Measurements from ENCODE around the gene DCLK2. TPM values are rescaled to one million over a fixed set of nuclear protein-coding genes. Genes with fewer than 3 reads are reported as not detected.

Gene DCLK2
- total RNA-seq, 1 donor, result 13.0 TPM

- TF ChIP-seq, protein P1, sequence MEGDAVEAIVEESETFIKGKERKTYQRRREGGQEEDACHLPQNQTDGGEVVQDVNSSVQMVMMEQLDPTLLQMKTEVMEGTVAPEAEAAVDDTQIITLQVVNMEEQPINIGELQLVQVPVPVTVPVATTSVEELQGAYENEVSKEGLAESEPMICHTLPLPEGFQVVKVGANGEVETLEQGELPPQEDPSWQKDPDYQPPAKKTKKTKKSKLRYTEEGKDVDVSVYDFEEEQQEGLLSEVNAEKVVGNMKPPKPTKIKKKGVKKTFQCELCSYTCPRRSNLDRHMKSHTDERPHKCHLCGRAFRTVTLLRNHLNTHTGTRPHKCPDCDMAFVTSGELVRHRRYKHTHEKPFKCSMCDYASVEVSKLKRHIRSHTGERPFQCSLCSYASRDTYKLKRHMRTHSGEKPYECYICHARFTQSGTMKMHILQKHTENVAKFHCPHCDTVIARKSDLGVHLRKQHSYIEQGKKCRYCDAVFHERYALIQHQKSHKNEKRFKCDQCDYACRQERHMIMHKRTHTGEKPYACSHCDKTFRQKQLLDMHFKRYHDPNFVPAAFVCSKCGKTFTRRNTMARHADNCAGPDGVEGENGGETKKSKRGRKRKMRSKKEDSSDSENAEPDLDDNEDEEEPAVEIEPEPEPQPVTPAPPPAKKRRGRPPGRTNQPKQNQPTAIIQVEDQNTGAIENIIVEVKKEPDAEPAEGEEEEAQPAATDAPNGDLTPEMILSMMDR (IDR thresholded peaks at IDR 0.05; ENCODE audit: insufficient read depth, low read depth, low read length), result no peak
- no peak for DNase-seq (ENCODE audit: low read depth)
- H3K4me3 ChIP-seq (ENCODE audit: low read depth, low read length), result no peak overlapping the region
Observed at GRCh38 chr4:150139297-150139865, 61.1 kb downstream of the DCLK2 start.

GRCh38 chr4:150140774-150141400 is 62.6 kb downstream of the DCLK2 start:
- TF ChIP-seq, protein P1 (IDR thresholded peaks at IDR 0.05; ENCODE audit: insufficient read depth, low read depth, low read length), result no peak
- DNase-seq (ENCODE audit: low read depth), result peak; percentile 60
- no peak overlapping the region for H3K4me3 ChIP-seq (ENCODE audit: low read depth, low read length)

- TF ChIP-seq, protein P1 (IDR thresholded peaks at IDR 0.05; ENCODE audit: insufficient read depth, low read depth, low read length), result no peak
- no peak overlapping the region for H3K4me3 ChIP-seq (ENCODE audit: low read depth, low read length)
- DNase-seq (ENCODE audit: low read depth), result peak; percentile 40
Observed at GRCh38 chr4:150141756-150142155, 63.5 kb downstream of the DCLK2 start.

DNA sequence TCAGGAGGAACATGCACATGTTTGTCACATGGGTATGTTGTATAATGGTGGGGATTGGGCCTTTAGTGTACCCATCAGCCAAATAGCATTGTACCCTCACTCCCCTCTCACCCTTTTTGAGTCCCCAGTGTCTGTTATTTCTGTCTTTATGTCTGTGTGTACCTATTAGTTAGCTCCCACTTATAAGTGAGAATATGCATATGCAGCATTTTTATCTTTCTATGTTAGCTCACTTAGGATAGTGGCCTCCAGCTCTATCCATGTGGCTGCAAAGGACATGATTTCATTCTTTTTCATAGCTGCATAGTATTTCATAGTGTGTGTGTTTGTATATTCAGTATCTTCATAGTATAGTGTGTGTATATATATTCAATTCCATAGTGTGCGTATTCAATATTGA is 64.6 kb downstream of the DCLK2 start:
- DNase-seq (ENCODE audit: low read depth), result no peak
- TF ChIP-seq, protein P1 (IDR thresholded peaks at IDR 0.05; ENCODE audit: insufficient read depth, low read depth, low read length), result no peak
- no peak overlapping the region for H3K4me3 ChIP-seq (ENCODE audit: low read depth, low read length)

GRCh38 chr4:150145090-150145945 is 67.1 kb downstream of the DCLK2 start:
- TF ChIP-seq, protein P1 (IDR thresholded peaks at IDR 0.05; ENCODE audit: insufficient read depth, low read depth, low read length), result peak; percentile 45
- no peak for DNase-seq (ENCODE audit: low read depth)

DNA sequence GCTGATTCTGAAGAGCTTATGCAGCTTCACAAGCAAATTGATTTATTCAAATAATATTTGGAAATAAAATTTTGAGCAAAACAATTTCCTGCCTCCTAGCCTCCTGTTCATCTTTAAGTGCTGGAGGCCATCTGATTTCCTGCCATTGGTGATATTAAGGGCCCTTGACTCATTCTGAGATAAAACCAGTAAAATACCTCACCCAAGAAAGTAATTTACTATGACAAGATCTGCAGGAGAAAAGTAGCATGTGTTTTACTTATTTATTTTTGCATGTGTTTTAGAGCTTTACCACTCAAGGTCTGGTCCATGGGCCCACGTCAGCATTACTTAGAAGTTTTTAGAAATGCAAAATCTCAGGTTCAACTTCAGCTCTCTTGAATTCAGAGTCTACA is 67.7 kb downstream of the DCLK2 start:
- no peak for DNase-seq (ENCODE audit: low read depth)
- no peak overlapping the region for H3K4me3 ChIP-seq (ENCODE audit: low read depth, low read length)
- TF ChIP-seq, protein P1 (IDR thresholded peaks at IDR 0.05; ENCODE audit: insufficient read depth, low read depth, low read length), result no peak

More at GRCh38 chr4:150145090-150145945, 67.1 kb downstream of the DCLK2 start:
- H3K4me3 ChIP-seq (ENCODE audit: low read depth, low read length), result no peak overlapping the region

Data from fibroblast of villous mesenchyme (primary cell).